ENCODE measurements around the gene ZCCHC24. TPM values are rescaled to one million over a fixed set of nuclear protein-coding genes. Genes with fewer than 3 reads are reported as not detected.

The ZCCHC24 gene
- total and polyA plus RNA-seq, 2 experiments from 2014 or later: 58.0 to 65.4 TPM

Other genes starting within 250 kb of the ZCCHC24 start
- 86.6 and 101 TPM in 2 replicates for gene PPIF, start 98.2 kb downstream of the ZCCHC24 start, total RNA-seq
- 125 and 143 TPM in 2 replicates for gene PPIF, start 98.2 kb downstream of the ZCCHC24 start, polyA plus RNA-seq
- 0.27 and 0.46 TPM in 2 replicates for gene EIF5AL1, start 66.9 kb upstream of the ZCCHC24 start, total RNA-seq
- gene EIF5AL1, start 66.9 kb upstream of the ZCCHC24 start, polyA plus RNA-seq: 1.5 and 1.9 TPM in 2 replicates
- 0.45 TPM in 1 of 2 replicates, not detected in the other for gene SFTPA2, start 114.8 kb upstream of the ZCCHC24 start, total RNA-seq
- gene SFTPA2, start 114.8 kb upstream of the ZCCHC24 start, polyA plus RNA-seq: not detected in 2 replicates
- gene SFTPA1, start 165.3 kb upstream of the ZCCHC24 start, total RNA-seq: not detected in 2 replicates
- not detected in 2 replicates for gene SFTPA1, start 165.3 kb upstream of the ZCCHC24 start, polyA plus RNA-seq

All from cardiac muscle cell (in vitro differentiated cells and primary cell).